GM23338 (cell line): ENCODE data around the gene AUH. TPM values are rescaled to one million over a fixed set of nuclear protein-coding genes. Genes with fewer than 3 reads are reported as not detected.

Experiments used
- ATAC-seq: fragments of 200-7000 bp; cut with Tn5 transposase; 3 replicates; pipeline ENCODE4 v1.9.1; 2020
- DNase-seq: peaks from one replicate; pipeline ENCODE4 v3.0.0-alpha.2; 2015; ENCODE audit warnings: low spot score
- H2AFZ ChIP-seq: fragments of 200-600 bp; sonication (generic); 2 replicates; pipeline ENCODE4 v1.8.0; 2016; ENCODE audit warnings: antibody characterized with exemption, mild to moderate bottlenecking, moderate library complexity
- H3F3A ChIP-seq: fragments of 200-600 bp; sonication (generic); replicated peaks from 2 replicates; pipeline ENCODE4 v1.8.0; 2017; ENCODE audit warnings: antibody characterized with exemption, mixed run types, low read depth
- H3K27ac ChIP-seq: fragments of 200-600 bp; sonication (generic); 2 replicates; pipeline ENCODE4 v1.6.1; 2016; ENCODE audit warnings: low read depth
- H3K27me3 ChIP-seq: fragments of 200-600 bp; sonication (generic); 2 replicates; pipeline ENCODE4 v1.8.0; 2016; ENCODE audit warnings: mild to moderate bottlenecking, mixed run types, moderate library complexity; ENCODE audit not compliant: insufficient read depth
- H3K36me3 ChIP-seq: fragments of 200-600 bp; sonication (generic); 2 replicates; pipeline ENCODE4 v1.8.0; 2016; ENCODE audit warnings: mild to moderate bottlenecking; ENCODE audit not compliant: insufficient read depth
- H3K4me1 ChIP-seq: fragments of 200-600 bp; sonication (generic); 2 replicates; pipeline ENCODE4 v1.8.0; 2016; ENCODE audit warnings: mild to moderate bottlenecking, moderate library complexity; ENCODE audit not compliant: insufficient read depth
- H3K4me2 ChIP-seq: fragments of 200-600 bp; sonication (generic); 2 replicates; pipeline ENCODE4 v1.7.1; 2017; ENCODE audit warnings: mixed run types
- H3K4me3 ChIP-seq: fragments of 200-600 bp; sonication (generic); 2 replicates; pipeline ENCODE4 v1.6.1; 2016; ENCODE audit warnings: mixed run types
- H3K79me2 ChIP-seq: fragments of 200-600 bp; sonication (generic); replicated peaks from 2 replicates; pipeline ENCODE4 v1.8.0; 2017; ENCODE audit warnings: mild to moderate bottlenecking; ENCODE audit not compliant: insufficient read depth
- H3K9me2 ChIP-seq: fragments of 200-600 bp; sonication (generic); 2 replicates; pipeline ENCODE4 v1.8.0; 2017; ENCODE audit not compliant: insufficient read depth
- H4K20me1 ChIP-seq: fragments of 200-600 bp; sonication (generic); replicated peaks from 2 replicates; pipeline ENCODE4 v1.8.0; 2017; ENCODE audit warnings: mild to moderate bottlenecking; ENCODE audit not compliant: insufficient read depth
- H3K27ac Mint-ChIP-seq: 2 replicates; pipeline ENCODE4 v1.8.0; 2020; ENCODE audit warnings: inconsistent platforms, mild to moderate bottlenecking, moderate library complexity, mixed read lengths
- H3K27me3 Mint-ChIP-seq: 3 replicates; pipeline ENCODE4 v1.8.0; 2022; ENCODE audit warnings: low read depth, mild to moderate bottlenecking, moderate library complexity, mixed read lengths, inconsistent platforms; ENCODE audit not compliant: insufficient read depth, poor library complexity
- H3K36me3 Mint-ChIP-seq: 3 replicates; pipeline ENCODE4 v1.8.0; 2021; ENCODE audit warnings: low read depth, mild to moderate bottlenecking, inconsistent platforms, moderate library complexity, mixed read lengths
- H3K4me1 Mint-ChIP-seq: 3 replicates; pipeline ENCODE4 v1.8.0; 2020; ENCODE audit warnings: mild to moderate bottlenecking, inconsistent platforms, mixed read lengths
- H3K4me3 Mint-ChIP-seq: 3 replicates; pipeline ENCODE4 v1.8.0; 2021; ENCODE audit warnings: moderate library complexity, mild to moderate bottlenecking, inconsistent platforms, mixed read lengths
- H3K9me3 Mint-ChIP-seq: 3 replicates; pipeline ENCODE4 v1.8.0; 2020; ENCODE audit warnings: moderate library complexity, mild to moderate bottlenecking, inconsistent platforms, mixed read lengths
- CREB1 ChIP-seq: fragments of 250-450 bp; sonication (Bioruptor Pico); IDR thresholded peaks from 2 replicates; pipeline ENCODE4 v1.5.0; 2020; ENCODE audit warnings: low read depth, mild to moderate bottlenecking, moderate library complexity
- EZH2 ChIP-seq: fragments of 200-600 bp; sonication (generic); IDR thresholded peaks from one replicate; pipeline ENCODE4 v1.8.0; 2017; ENCODE audit warnings: antibody characterized with exemption, mild to moderate bottlenecking, low read depth; ENCODE audit not compliant: unreplicated experiment
- EZH2phosphoT487 ChIP-seq: fragments of 200-600 bp; sonication (generic); IDR thresholded peaks from one replicate; pipeline ENCODE4 v1.8.1; 2018; ENCODE audit warnings: antibody characterized with exemption; ENCODE audit not compliant: unreplicated experiment
- JUNB ChIP-seq: IDR thresholded peaks from one replicate; pipeline ENCODE4 v1.6.1; 2016; ENCODE audit warnings: antibody characterized with exemption; ENCODE audit not compliant: unreplicated experiment
- NANOG ChIP-seq: IDR thresholded peaks from 2 replicates; pipeline ENCODE4 v1.6.1; 2016; ENCODE audit warnings: antibody characterized with exemption, borderline replicate concordance
- POLR2AphosphoS5 ChIP-seq: IDR thresholded peaks from 2 replicates; pipeline ENCODE4 v1.6.1; 2016; ENCODE audit warnings: antibody characterized with exemption, low read depth
- ZNF114 ChIP-seq: fragments of 250-450 bp; sonication (Bioruptor Pico); IDR thresholded peaks from 2 replicates; pipeline ENCODE4 v1.5.0; 2020; ENCODE audit warnings: mild to moderate bottlenecking, moderate library complexity
- ZNF331 ChIP-seq: fragments of 250-450 bp; sonication (Bioruptor Pico); IDR thresholded peaks from 2 replicates; pipeline ENCODE4 v1.5.0; 2020; ENCODE audit warnings: low read depth, mild to moderate bottlenecking, moderate library complexity
- ZNF462 ChIP-seq: fragments of 250-450 bp; sonication (Bioruptor Pico); IDR thresholded peaks from 2 replicates; pipeline ENCODE4 v1.5.0; 2020; ENCODE audit warnings: mild to moderate bottlenecking, moderate library complexity
- polyA plus RNA-seq: library from polyadenylated mRNA; unstranded; fragments of >200 nt; fragmentation: Nextera tagmentation; extraction: Ambion mirVana; gene quantifications from 2 replicates; pipeline ENCODE4 v1.2.1, GENCODE V29; 2016
- total RNA-seq: library from RNA; depleted of rRNA; stranded (reverse); fragments of >200 nt; shearing (Covaris generic); gene quantifications from 2 replicates; pipeline ENCODE4 v1.2.3, GENCODE V29; 2014
- TF ChIP-seq, protein P1 (sequence below): IDR thresholded peaks from 2 replicates; pipeline ENCODE4 v1.6.1; 2016; ENCODE audit warnings: antibody characterized with exemption

Gene AUH
- total and polyA plus RNA-seq, 2 experiments from 2014 or later = 28.8 to 34.2 TPM

DNA sequence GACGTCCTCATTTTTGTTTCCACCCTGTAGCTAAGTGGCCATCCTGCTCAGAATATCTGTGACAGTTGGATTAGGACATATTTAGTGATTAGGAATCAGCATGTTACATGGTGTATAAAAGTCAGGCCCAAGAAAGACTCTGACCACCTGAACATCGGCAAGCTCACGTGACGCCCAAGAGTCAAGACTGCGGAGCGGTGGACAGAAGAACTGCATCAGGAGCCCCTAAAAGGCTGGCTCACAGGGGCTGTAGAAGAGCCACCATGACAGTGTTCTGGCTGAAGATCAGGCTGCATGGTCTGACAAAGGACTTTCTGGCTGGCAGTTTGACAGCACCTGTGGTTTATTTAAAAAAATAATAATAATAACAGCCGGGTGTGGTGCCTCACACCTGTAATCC lies 185.3 kb downstream of the AUH start:
- Histone ChIP-seq H3K79me2 (no peaks in the 10 kb centered on the region), H3K27me3 (no peaks in the 10 kb centered on the region), H3K36me3 (no peaks in the 10 kb centered on the region), H3F3A (no peaks in the 10 kb centered on the region), H3K9me2 (no peaks in the 10 kb centered on the region), H3K4me1 (no peaks in the 10 kb centered on the region), H3K4me2 (no peak overlapping the region), H3K4me3 (no peak overlapping the region), H3K27ac (no peak overlapping the region), H2AFZ (no peak overlapping the region), H4K20me1 (no peaks in the 10 kb centered on the region)
- no peak for TF ChIP-seq ZNF331 (CRISPR knock-in tag)
- no peak for TF ChIP-seq NANOG
- TF ChIP-seq, protein P1, sequence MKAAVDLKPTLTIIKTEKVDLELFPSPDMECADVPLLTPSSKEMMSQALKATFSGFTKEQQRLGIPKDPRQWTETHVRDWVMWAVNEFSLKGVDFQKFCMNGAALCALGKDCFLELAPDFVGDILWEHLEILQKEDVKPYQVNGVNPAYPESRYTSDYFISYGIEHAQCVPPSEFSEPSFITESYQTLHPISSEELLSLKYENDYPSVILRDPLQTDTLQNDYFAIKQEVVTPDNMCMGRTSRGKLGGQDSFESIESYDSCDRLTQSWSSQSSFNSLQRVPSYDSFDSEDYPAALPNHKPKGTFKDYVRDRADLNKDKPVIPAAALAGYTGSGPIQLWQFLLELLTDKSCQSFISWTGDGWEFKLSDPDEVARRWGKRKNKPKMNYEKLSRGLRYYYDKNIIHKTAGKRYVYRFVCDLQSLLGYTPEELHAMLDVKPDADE = no peak
- no peak for TF ChIP-seq ZNF114 (CRISPR knock-in tag)
- TF ChIP-seq EZH2phosphoT487 = no peak
- no peak for TF ChIP-seq EZH2
- TF ChIP-seq POLR2AphosphoS5 = no peak
- no peak for TF ChIP-seq JUNB
- TF ChIP-seq ZNF462 = no peak
- TF ChIP-seq CREB1 (CRISPR knock-in tag) = no peak
- Mint-ChIP-seq H3K4me1 (no peaks in the 10 kb centered on the region), H3K9me3 (peaks cover 5% of the 10 kb centered on the region; the same call in 2 of the 3 replicates), H3K27ac (no peak overlapping the region), H3K4me3 (no peak overlapping the region), H3K36me3 (no peaks in the 10 kb centered on the region), H3K27me3 (peaks cover 3% of the 10 kb centered on the region)
- no peak for DNase-seq
- ATAC-seq = no peak
